Measurements from ENCODE around the gene WDFY4.

Gene WDFY4

GRCh38 chr10:48946332-48946731 is 261.7 kb downstream of the WDFY4 start:
- H3K4me2 ChIP-seq = no peak overlapping the region
- no peaks in the 10 kb centered on the region for H3K27me3 ChIP-seq (ENCODE audit: insufficient read depth, low read depth)
- H3K4me3 ChIP-seq (IDR thresholded peaks at IDR 0.05; ENCODE audit: insufficient read depth, low read depth, low read length) = no peak overlapping the region
- no peak for TF ChIP-seq CTCF (conservative IDR thresholded peaks at IDR 0.05; ENCODE audit: low read depth, low read length)
- no peak overlapping the region for H3K9ac ChIP-seq
- no peak overlapping the region for H2AFZ ChIP-seq (ENCODE audit: low read depth)
- H3K36me3 ChIP-seq (ENCODE audit: insufficient read depth) = no peaks in the 10 kb centered on the region
- H4K20me1 ChIP-seq (ENCODE audit: insufficient read depth) = no peaks in the 10 kb centered on the region
- H3K27ac ChIP-seq = no peak overlapping the region
- H3K4me1 ChIP-seq (ENCODE audit: low read depth, poor library complexity, severe bottlenecking) = no peaks in the 10 kb centered on the region
- H3K79me2 ChIP-seq (ENCODE audit: insufficient read depth, low read depth) = no peaks in the 10 kb centered on the region

GRCh38 chr10:48946891-48947500 is 262.3 kb downstream of the WDFY4 start:
- Histone ChIP-seq H3K79me2 (ENCODE audit: insufficient read depth, low read depth) (no peaks in the 10 kb centered on the region), H4K20me1 (ENCODE audit: insufficient read depth) (no peaks in the 10 kb centered on the region), H3K4me2 (no peak overlapping the region), H3K4me3 (IDR thresholded peaks at IDR 0.05; ENCODE audit: insufficient read depth, low read depth, low read length) (no peak overlapping the region), H3K9ac (no peak overlapping the region), H3K27ac (no peak overlapping the region), H3K4me1 (ENCODE audit: low read depth, poor library complexity, severe bottlenecking) (no peaks in the 10 kb centered on the region), H3K27me3 (ENCODE audit: insufficient read depth, low read depth) (no peaks in the 10 kb centered on the region), H3K36me3 (ENCODE audit: insufficient read depth) (no peaks in the 10 kb centered on the region), H2AFZ (ENCODE audit: low read depth) (no peak overlapping the region)
- no peak for TF ChIP-seq CTCF (conservative IDR thresholded peaks at IDR 0.05; ENCODE audit: low read depth, low read length)

GRCh38 chr10:48947690-48948469 is 263.2 kb downstream of the WDFY4 start:
- Histone ChIP-seq H3K79me2 (ENCODE audit: insufficient read depth, low read depth) (no peaks in the 10 kb centered on the region), H2AFZ (ENCODE audit: low read depth) (no peak overlapping the region), H3K4me3 (IDR thresholded peaks at IDR 0.05; ENCODE audit: insufficient read depth, low read depth, low read length) (no peak overlapping the region), H4K20me1 (ENCODE audit: insufficient read depth) (no peaks in the 10 kb centered on the region), H3K4me2 (no peak overlapping the region), H3K9ac (no peak overlapping the region), H3K36me3 (ENCODE audit: insufficient read depth) (no peaks in the 10 kb centered on the region), H3K27me3 (ENCODE audit: insufficient read depth, low read depth) (no peaks in the 10 kb centered on the region), H3K4me1 (ENCODE audit: low read depth, poor library complexity, severe bottlenecking) (no peaks in the 10 kb centered on the region), H3K27ac (no peak overlapping the region)
- no peak for TF ChIP-seq CTCF (conservative IDR thresholded peaks at IDR 0.05; ENCODE audit: low read depth, low read length)

GRCh38 chr10:48948470-48949037 is 263.9 kb downstream of the WDFY4 start:
- H3K36me3 ChIP-seq (ENCODE audit: insufficient read depth) = no peaks in the 10 kb centered on the region

More at GRCh38 chr10:48948470-48949037, 263.9 kb downstream of the WDFY4 start:
- Histone ChIP-seq H3K27me3 (ENCODE audit: insufficient read depth, low read depth) (no peaks in the 10 kb centered on the region), H3K4me2 (no peak overlapping the region), H2AFZ (ENCODE audit: low read depth) (no peak overlapping the region), H3K9ac (no peak overlapping the region), H3K27ac (no peak overlapping the region), H3K79me2 (ENCODE audit: insufficient read depth, low read depth) (no peaks in the 10 kb centered on the region), H3K4me1 (ENCODE audit: low read depth, poor library complexity, severe bottlenecking) (no peaks in the 10 kb centered on the region), H3K4me3 (IDR thresholded peaks at IDR 0.05; ENCODE audit: insufficient read depth, low read depth, low read length) (no peak overlapping the region), H4K20me1 (ENCODE audit: insufficient read depth) (no peaks in the 10 kb centered on the region)
- no peak for TF ChIP-seq CTCF (conservative IDR thresholded peaks at IDR 0.05; ENCODE audit: low read depth, low read length)

Measured in KMS-11 (cell line).